ENCODE results near the gene MACROD2. TPM values are rescaled to one million over a fixed set of nuclear protein-coding genes. Genes with fewer than 3 reads are reported as not detected.

MACROD2 gene
- total RNA-seq, 1 experiment from 2014 or later: 0.02 TPM

DNA sequence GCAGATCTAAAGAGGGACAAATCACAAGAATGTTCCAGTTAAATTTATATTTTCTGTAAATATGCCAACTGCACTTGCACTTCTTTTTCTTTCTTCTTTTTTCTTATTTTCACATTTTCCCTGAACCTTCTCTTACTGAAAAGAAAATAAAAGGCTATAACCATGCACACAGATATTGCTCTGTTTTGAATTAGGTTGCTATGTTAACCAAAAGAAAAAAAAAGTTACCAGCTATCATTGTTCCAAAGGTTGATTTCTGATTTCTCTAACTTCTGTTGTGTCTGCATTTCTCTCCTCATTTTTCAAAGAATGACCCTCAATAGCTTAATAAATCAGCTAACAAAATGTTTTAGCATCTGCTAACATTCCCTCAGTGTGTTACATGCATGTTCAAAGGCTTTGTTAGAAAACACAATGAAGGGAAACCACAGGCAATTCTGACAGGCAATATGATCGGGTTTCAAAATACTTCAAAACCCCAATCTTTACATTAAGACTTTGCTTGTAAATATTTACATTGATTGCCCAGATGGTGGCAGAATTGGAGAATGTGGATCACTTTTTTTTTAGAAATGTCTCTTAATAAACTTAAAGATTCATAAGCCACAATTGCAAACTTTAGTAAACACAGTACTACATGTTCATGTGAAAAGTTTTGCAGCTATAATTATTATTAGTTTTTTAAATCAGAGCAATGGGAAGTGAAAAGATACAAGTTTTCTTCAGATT, 1270.4 kb downstream of the MACROD2 start:
- DNase-seq (ENCODE audit: low spot score): no peak

DNA sequence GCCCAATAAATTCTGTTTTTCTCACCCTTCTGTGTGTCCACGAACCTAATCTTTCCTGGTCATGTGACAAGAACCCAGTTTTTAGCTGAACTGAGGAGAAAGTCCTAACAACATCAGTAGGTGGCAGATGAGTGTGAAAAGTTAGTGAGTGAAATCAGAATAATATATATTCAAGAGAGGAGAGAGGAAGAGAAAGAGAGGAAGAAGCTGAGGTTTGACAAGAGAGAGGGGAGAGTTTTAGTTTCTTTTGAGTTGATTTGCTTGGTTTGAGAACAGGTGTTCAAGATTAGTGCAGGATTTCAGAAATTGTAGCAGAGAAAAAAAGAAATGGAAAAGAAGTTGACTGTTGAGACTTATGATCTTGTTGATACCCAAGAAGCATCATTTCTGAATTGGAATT, 1272.6 kb downstream of the MACROD2 start:
- no peak for DNase-seq (ENCODE audit: low spot score)

DNA sequence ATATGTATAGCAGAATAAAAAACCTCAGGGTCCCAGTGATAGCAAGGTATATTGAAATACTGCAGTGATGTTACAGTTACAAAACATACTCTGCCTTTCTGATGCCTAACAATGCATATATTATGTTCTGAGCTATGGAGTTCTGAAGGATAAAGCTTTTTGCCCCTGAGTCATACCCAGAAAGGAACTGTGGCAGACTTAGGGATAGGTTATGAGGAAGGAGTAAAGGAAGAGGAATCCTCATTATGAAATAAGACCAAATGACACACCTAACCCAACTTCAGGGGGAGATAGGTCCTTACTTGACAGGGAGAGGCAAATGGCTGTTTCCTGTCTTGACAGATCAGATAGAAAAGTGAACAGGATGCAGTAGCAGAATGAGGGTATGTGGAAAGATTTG, 1282.7 kb downstream of the MACROD2 start:
- DNase-seq (ENCODE audit: low spot score): no peak

DNA sequence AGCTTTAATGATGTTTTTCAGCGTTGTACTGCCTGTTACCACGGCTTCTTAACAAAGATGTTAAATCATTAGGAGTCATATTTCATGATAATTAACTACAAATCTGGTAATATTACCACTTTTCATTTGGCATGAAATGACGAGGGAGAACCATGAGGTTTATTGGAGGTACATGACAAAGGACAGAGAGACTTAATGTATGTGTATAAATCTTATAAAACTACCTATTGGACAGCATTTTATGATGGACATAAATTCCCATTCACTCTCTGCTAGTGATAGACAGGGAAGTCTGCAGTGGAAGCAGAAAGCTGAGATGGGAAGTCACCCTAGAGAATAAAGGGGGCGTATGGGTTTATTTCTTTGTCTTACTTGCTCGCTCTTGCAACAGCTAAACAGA, 1292.0 kb downstream of the MACROD2 start:
- DNase-seq (ENCODE audit: low spot score): no peak

DNA sequence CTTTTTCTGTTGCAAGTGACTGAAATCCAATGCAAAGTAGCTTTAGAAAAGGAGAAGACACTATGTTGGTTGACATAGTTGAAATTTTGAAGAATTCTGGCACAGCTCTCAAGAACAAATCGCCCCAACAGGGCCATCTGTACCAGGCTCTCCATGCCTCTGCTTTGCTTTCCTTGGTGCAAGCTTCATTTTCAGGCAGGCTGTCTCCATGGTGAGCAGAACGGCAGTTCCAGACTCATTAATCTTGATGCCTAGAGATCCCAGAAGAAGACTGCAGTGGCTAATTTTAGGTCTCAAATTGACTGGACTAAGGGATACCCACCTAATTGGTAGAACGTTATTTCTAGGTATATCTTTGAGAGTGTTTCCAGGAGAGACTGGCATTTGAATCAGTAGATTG, 1292.8 kb downstream of the MACROD2 start:
- DNase-seq (ENCODE audit: low spot score): no peak

DNA sequence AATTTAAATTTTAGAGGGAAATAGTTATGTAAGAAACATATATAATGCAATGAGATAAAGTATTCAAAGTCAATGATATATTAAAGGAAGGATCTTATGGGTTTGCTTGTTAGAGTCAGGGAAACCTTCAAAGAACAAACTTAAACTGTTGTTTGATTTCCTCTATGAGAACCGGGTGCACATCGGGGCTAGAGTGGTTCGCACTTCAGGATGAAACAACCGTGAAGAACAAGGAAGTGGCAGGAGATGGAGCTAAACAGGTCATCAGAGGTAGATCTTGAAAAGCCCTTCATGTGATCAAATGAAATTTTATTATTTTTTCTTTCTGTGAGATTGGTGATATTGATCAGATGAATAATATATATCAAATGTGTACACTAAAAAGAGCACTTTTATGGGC, 1294.0 kb downstream of the MACROD2 start:
- DNase-seq (ENCODE audit: low spot score): no peak

DNA sequence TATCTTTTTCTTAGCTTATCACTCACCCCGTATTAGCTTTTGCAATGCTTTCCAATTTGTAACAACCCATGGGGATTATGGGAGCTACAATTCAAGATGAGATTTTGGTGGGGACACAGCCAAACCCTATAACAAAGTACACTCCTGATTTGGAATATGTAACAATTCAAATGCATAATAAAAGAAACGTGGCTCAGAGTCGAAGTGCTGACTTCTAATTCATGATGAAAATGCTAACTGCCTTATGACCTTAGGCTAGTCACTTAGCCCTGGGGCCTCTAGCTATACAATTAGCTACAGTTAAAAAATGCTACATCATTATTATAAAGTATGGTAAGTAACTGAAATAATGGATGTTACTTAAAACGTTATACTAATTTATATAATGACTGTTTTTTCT, 1297.1 kb downstream of the MACROD2 start:
- DNase-seq (ENCODE audit: low spot score): no peak

DNA sequence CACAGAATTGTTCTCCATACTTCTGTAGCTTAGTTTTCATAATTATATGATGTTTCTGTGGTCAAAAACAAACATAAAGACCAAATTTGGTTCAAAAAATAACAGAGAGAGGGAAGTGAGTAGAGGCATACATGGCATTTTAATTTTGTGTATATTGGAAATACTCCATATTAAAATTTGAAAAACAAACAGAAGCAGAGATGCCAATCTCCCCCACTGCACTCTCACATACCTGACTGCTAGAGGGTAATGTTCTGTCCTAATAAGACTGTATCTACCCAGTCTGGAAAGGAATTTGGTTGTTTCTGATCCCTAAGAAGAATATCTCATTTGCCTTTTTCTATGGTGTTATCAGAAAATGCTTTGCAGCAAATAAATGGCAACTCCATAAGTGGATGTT, 1301.1 kb downstream of the MACROD2 start:
- no peak for DNase-seq (ENCODE audit: low spot score)

DNA sequence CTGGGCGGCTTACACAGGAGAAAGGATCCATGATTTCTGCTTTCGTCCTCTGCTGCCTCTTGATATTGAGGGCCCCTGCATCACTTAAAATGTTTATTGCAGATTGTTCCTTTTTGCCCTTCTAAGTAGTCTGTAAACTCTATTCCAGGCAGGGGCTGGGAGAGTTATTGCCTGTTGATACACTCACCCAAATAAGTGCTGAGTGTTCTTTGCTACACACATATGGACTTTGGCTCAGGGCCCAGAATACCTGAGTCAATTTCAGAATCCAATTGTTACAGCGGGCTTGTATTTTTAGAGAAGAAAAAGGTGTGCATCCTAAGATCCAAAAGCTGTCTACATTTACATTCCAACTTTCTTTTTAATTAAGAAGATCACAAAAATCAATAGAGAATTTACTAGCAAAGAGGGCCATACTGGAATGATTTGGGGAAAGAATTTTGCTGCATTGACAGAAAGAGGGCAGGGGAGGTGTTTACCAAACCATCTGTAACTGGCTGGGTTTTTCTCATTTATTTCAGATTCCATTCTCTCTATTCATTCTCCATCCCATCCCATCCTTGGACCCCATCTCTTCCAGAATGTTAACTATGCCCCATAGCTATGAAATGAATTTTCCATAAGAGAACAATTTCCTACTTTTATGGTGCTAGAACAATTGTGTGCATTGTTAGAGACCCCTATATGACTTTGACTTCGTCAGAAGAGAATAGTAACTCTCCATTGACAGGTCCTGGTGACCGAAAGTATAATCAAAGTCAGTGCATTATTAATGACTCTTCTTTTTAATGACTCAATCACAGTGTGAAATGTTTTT, 1302.0 kb downstream of the MACROD2 start:
- no peak for DNase-seq (ENCODE audit: low spot score)

DNA sequence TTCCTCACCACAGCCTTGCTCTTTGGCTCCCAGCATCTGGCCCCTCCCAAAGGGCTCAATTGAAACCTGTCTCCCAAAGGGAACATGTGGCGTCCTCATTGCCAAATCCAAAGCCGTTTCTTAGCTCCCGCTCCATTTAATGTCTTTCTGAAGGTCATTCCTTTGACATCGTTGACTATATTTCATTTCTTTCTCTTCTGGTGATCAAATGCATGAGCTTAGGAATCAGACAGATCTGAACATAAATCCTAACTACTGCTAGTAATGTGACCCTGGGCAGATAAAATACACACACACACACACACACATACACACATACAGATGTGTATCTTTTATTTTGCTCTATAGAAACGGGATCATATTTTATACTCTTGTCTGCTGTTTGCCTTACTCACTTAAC, 1306.8 kb downstream of the MACROD2 start:
- no peak for DNase-seq (ENCODE audit: low spot score)

DNA sequence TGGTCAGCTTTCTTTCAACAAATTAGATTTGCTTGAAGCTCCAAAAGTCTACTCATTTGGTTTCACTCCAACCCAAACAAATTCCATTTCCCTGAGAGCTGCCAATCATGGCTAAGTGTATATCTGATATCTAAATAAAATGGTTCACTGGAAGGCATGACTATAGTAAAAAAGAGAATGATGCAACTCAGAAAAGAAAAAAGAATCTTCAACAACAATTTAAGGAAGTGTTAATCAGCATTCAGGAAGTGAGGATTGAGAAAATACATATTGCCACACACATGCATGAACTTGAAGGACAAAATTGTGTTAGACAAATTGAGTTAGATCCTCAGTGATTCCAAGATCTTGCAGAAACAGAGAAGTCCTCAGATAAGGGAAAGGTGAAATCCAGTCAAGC, 1315.0 kb downstream of the MACROD2 start:
- no peak for DNase-seq (ENCODE audit: low spot score)

DNA sequence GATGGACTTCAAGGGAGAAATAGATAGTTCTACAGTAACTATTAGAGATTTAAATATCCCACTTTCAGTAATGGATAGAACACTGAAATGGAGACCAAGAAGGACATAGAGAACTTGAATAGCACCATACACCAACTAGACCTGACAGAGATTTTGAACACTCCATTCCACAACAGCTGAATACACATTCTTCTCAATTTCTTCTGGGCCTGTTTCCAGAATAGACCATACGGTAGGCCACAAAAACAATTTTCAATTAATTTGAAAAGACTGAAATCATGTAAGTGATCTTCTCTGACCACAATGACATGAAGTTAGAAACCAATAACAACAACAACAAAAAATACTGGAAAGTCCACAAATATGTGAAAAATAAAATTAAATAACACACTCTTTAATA, 1321.2 kb downstream of the MACROD2 start:
- no peak for DNase-seq (ENCODE audit: low spot score)

DNA sequence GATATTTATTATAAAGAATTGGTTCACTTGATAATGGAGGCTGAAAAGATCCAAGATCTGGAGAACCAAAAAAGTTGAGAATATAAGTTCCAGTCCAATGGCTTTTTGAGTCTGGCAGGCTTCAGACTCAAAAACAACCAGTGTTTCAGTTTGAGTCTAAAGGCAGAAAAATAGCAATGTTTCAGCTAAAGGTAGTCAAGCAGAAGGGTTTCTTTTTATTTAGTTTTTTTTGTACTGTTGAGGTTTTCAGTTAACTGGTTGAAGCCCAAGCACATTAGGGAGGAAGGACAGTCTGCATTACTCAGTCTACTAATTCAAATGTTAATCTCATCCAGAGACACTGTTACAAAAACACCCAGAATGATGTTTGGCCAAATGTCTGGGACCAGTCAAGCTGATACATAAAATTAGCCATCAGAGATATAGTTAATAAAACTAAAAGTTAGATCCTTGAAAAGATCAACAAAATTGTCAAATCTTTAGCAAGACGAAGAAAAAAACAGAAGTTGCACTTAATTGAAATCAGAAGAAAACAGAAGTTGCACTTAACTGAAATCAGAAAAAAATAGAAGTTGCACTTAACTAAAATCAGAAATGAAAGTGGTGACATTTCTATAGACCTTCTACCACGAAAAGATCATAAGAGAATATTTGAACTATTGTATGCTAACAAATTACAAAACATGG, 1322.4 kb downstream of the MACROD2 start:
- DNase-seq (ENCODE audit: low spot score): no peak

DNA sequence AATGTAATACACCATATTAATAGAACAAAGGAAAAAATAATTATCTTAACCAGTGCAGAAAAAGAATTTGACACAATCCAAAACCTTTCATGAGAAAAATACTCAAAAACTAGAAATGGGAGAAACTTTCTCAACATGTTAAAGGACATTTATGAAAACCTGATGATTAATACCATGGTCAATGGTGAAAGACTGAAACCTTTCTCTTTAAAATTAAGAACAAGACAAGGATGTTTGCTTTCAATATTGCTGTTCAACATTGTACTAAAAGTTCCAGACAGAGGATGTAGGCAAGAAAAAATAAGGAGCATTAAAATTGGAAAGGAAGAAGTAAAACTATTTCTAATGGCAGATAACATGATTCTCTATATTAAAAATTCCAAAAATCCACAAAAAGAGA, 1323.4 kb downstream of the MACROD2 start:
- DNase-seq (ENCODE audit: low spot score): no peak

DNA sequence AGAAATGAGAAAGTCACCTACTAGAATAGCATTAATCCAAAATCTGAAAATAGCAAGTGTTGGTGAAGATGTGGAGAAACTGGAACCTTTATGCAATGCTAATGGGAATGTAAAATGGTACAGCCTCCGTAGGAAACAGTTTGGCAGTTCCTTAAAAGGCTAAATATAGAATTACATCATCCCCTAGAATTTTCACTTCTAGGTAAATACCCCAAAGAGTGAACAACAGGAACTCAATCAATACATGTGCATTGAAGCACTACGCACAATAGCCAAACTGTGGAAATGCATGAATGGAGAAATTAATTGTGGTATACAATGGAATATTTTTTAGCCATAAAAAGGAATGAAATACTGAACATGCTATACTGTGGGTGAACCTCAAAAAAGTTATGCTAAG, 1324.1 kb downstream of the MACROD2 start:
- DNase-seq (ENCODE audit: low spot score): no peak

DNA sequence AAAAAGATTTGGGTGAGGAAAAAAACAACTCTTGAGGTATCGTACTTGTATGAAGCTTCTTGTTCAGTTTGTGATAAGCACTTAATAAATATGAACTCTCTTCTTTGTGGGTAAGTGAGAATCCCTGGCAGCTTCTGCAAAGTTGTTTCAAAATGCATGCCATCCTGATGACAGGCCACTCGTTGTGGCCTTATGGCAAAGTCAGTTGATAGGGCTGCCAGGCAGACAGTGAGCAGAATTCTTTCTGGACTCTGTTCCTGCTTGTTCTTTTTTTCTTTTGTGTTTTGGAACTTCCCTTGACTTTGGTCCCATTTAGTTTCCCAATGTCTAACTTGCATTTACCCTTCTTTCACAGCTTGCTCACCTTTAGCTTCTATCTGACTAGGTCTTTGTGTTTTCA, 1325.6 kb downstream of the MACROD2 start:
- no peak for DNase-seq (ENCODE audit: low spot score)

DNA sequence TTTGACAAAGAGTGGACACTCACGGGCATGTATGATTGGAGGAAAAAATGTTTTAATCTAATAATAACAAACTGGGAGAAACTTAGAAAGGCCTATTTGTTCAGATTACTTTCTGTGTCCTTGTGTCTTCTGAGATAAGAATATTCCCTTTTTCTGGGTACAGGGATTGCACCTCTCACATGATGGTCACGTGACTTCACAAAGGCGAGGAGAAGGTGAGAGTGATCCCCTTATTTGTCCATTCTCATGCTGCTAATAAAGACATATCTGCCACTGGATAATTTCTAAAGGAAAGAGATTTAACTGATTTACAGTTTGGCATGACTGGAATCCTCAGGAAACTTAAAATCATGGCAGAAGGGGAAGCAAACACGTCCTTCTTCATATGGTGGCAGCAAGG, 1331.8 kb downstream of the MACROD2 start:
- DNase-seq (ENCODE audit: low spot score): no peak

DNA sequence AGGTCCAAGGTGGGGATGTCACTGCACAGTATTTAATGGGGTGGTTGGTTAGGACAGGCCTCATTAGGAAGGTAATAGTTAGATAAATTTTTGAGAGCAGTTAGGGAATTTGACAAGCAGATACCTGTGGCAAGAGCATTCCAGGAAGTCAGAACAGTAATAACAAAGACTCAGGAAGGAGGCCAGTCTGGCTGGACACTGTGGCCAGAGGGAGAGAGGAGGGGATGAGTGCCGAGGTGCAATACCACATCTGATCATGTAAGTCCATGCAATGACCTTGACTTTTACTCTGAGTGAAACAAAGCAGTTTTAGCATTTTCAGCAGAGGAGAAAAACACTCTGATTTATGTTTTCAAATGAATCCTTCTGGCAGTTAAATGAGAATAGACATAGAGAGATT, 1332.8 kb downstream of the MACROD2 start:
- DNase-seq (ENCODE audit: low spot score): no peak

DNA sequence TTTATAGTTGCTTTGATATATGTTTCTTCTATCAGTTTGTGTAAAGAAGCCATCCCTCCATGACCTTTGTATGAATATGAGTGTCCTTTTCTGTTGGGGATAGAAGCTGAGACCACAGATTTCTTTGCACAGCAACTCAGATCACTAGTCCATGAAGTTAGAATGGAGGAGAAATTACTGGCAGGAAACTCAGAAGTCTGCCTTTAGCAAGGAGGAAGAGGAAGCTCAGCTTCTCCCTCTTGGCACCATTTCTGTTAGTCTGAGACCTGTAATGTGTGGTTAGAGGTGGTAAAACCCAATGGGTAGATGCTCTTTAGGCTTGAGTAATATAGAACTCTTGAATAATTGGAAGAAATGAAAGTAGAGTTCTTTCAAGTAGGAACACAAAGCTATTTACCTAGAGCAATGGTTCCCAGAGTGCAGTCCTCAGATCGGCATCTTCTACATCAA, 1337.4 kb downstream of the MACROD2 start:
- DNase-seq (ENCODE audit: low spot score): no peak

DNA sequence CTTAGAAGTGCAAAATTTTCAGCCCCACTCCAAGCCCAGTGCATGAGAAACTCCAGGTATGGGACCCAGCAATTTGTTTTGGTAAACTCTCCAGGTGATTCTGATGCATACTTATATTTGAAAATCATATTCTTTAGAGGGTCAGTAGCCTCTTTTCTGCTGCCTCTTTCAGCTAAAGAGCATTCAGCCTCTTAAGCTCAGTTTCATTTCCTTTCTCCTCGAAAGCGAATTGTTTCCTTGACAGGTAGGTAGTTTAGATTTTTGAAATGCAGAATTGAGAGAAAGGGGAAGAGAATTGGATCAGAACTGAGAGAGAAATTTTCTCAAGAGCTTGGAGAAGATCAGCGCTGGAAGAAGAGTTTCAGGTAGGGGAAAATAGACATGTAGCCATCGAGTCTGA, 1337.9 kb downstream of the MACROD2 start:
- DNase-seq (ENCODE audit: low spot score): no peak

DNA sequence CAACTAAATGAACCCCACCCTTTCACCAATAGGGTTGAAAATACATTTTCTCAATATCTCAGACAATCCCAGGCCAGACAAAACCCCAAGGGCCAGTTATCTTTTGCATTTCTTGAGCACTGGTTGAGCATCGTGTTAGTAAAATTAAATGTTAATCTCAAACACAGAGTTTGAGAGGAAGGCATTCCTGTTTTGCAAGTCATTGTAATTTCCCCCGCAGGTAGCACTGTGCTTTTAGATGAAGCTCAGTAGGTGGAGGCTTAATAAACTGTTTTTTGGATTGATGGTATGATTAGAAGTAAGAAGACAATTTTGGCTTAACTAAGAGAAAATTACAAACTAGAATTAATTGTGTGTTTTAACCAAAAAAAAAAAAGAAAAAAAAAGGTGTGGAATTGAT, 1340.7 kb downstream of the MACROD2 start:
- DNase-seq (ENCODE audit: low spot score): no peak

DNA sequence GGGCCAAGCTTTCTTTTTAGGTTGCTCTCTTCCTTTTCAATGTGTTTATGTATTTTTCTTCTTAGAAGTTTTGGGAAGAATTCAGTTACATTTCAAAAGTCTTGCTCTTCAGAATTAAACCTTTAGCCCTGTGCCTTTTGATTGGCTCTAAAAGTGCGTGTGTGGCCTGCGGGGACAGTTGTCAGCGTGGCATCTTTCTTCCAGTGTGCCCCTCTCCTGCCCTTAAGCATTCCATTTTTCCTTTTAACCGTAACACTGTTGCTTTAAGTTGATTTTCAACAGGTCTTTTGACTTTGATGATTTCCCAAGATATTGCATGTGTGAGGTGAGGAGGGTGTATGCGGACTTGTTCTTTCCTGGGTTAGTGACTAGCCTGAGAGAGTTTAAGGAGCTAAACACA, 1341.2 kb downstream of the MACROD2 start:
- no peak for DNase-seq (ENCODE audit: low spot score)

DNA sequence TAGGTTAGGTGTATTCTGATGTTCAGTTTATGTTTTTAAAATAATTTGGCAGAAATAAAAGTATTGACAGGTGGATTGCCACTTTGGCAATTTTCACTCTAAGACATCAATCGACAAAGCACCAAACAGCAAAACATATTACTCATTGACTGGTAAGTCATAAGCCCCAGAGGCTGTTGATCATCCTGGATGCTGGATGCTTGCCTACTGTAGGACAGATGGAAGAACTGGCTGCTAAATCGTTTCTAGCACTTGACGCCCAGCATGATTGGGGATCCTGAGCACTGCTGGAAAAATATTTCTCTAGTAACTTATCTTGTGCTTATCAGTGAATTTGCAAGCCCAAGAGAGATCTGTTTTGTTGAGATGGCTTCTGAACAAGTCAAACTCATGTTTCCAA, 1343.9 kb downstream of the MACROD2 start:
- no peak for DNase-seq (ENCODE audit: low spot score)
